ENCODE results near the gene COG2.
A peak's percentile ranks its signal among the peaks of the same experiment; 100 is the strongest.

The COG2 gene

GRCh38 chr1:230681599-230681998 is 39.3 kb downstream of the COG2 start (continued):
- TF ChIP-seq MEIS1 (CRISPR knock-in tag; IDR thresholded peaks at IDR 0.05; ENCODE audit: borderline replicate concordance) (no peak), ZSCAN4 (tag by site-specific recombination; IDR thresholded peaks at IDR 0.05) (no peak), ZNF174 (tag by site-specific recombination; IDR thresholded peaks at IDR 0.05) (no peak), ZBTB6 (tag by site-specific recombination; IDR thresholded peaks at IDR 0.05) (no peak), GLIS1 (tag by site-specific recombination; IDR thresholded peaks at IDR 0.05) (peak; percentile 84), ZNF324 (tag by site-specific recombination; IDR thresholded peaks at IDR 0.05) (no peak), GFI1B (tag by site-specific recombination; IDR thresholded peaks at IDR 0.05) (peak; percentile 56; the same call in 1 of the 2 replicates), ZNF157 (tag by site-specific recombination; IDR thresholded peaks at IDR 0.05) (no peak), GLIS2 (tag by site-specific recombination; IDR thresholded peaks at IDR 0.05) (peak; percentile 91), ZXDB (tag by site-specific recombination; IDR thresholded peaks at IDR 0.05) (peak; percentile 40; the same call in 1 of the 2 replicates), ZNF561 (tag by site-specific recombination; IDR thresholded peaks at IDR 0.05; ENCODE audit: borderline replicate concordance) (peak; percentile 93; the same call in 1 of the 2 replicates), ZIC2 (tag by site-specific recombination; IDR thresholded peaks at IDR 0.05) (peak; percentile 25; the same call in 1 of the 2 replicates), ZBTB21 (tag by site-specific recombination; IDR thresholded peaks at IDR 0.05) (peak; percentile 21; the same call in 1 of the 2 replicates), ZNF629 (tag by site-specific recombination; IDR thresholded peaks at IDR 0.05) (peak; percentile 58; the same call in 1 of the 2 replicates), KLF9 (tag by site-specific recombination; IDR thresholded peaks at IDR 0.05; ENCODE audit: low read depth) (no peak), ZNF121 (tag by site-specific recombination; IDR thresholded peaks at IDR 0.05) (no peak), SALL2 (tag by site-specific recombination; IDR thresholded peaks at IDR 0.05; ENCODE audit: borderline replicate concordance) (no peak), ZNF660 (tag by site-specific recombination; IDR thresholded peaks at IDR 0.05) (peak; percentile 97), ZNF146 (tag by site-specific recombination; IDR thresholded peaks at IDR 0.05) (no peak), ZNF341 (tag by site-specific recombination; IDR thresholded peaks at IDR 0.05; ENCODE audit: low read depth) (no peak), ZBTB20 (tag by site-specific recombination; IDR thresholded peaks at IDR 0.05) (0 out of 2 replicates have a peak, but pooled peaks have one; percentile 21), ZNF600 (tag by site-specific recombination; IDR thresholded peaks at IDR 0.05) (peak; percentile 81), ZNF677 (tag by site-specific recombination; IDR thresholded peaks at IDR 0.05) (no peak), ZSCAN18 (tag by site-specific recombination; IDR thresholded peaks at IDR 0.05) (no peak), PRDM2 (tag by site-specific recombination; IDR thresholded peaks at IDR 0.05; ENCODE audit: borderline replicate concordance) (no peak), ZNF311 (tag by site-specific recombination; IDR thresholded peaks at IDR 0.05; ENCODE audit: borderline replicate concordance) (no peak)
